HFFc6 (cell line): ENCODE results near the gene STXBP1. TPM values are rescaled to one million over a fixed set of nuclear protein-coding genes. Genes with fewer than 3 reads are reported as not detected.

Source experiments
- DNase-seq: peaks from one replicate; pipeline ENCODE4 v3.0.0-alpha.2; 2018
- H3K27ac Mint-ChIP-seq: 2 replicates; pipeline ENCODE4 v1.8.0; 2020; ENCODE audit warnings: mild to moderate bottlenecking, mixed read lengths
- H3K27me3 Mint-ChIP-seq: 2 replicates; pipeline ENCODE4 v1.8.0; 2021; ENCODE audit warnings: mild to moderate bottlenecking, moderate library complexity, mixed read lengths; ENCODE audit not compliant: insufficient read depth
- H3K36me3 Mint-ChIP-seq: 2 replicates; pipeline ENCODE4 v1.8.0; 2021; ENCODE audit warnings: low read depth, mixed read lengths
- H3K4me1 Mint-ChIP-seq: 2 replicates; pipeline ENCODE4 v1.8.0; 2020; ENCODE audit warnings: low read depth, mixed read lengths
- H3K4me3 Mint-ChIP-seq: 2 replicates; pipeline ENCODE4 v1.8.0; 2020; ENCODE audit warnings: mild to moderate bottlenecking, moderate library complexity, mixed read lengths
- H3K9me3 Mint-ChIP-seq: 2 replicates; pipeline ENCODE4 v1.8.0; 2020; ENCODE audit warnings: mild to moderate bottlenecking, mixed read lengths
- CTCF ChIP-seq: fragments of 200-600 bp; sonication (generic); IDR thresholded peaks from 2 replicates; pipeline ENCODE4 v1.5.0; 2021; ENCODE audit warnings: antibody characterized with exemption, mild to moderate bottlenecking
- total RNA-seq, 6 experiments: library from RNA; stranded (reverse); fragmentation: NEBNext Ultra II Directional; extraction: Animal tissue kit (Norgen Biotek cat#: 25700); gene quantifications; 2 replicates in 1 of 6; 3 replicates in 5 of 6; pipeline ENCODE4 v1.2.3, GENCODE V29; 2021

STXBP1 gene
- total RNA-seq, 6 experiments from 2014 or later = 61.9 to 90.7 (median 73.6) TPM

GRCh38 chr9:127693697-127694096 is 81.6 kb downstream of the STXBP1 start:
- Mint-ChIP-seq H3K36me3 (peaks cover 26% of the 10 kb centered on the region), H3K4me1 (peaks cover 22% of the 10 kb centered on the region), H3K27ac (0 out of 2 replicates have a peak overlapping the region, but pooled peaks have one; percentile 14), H3K9me3 (no peaks in the 10 kb centered on the region), H3K4me3 (no peak overlapping the region), H3K27me3 (no peaks in the 10 kb centered on the region; the same call in 1 of the 2 replicates)
- TF ChIP-seq CTCF = no peak
- no peak for DNase-seq

DNA sequence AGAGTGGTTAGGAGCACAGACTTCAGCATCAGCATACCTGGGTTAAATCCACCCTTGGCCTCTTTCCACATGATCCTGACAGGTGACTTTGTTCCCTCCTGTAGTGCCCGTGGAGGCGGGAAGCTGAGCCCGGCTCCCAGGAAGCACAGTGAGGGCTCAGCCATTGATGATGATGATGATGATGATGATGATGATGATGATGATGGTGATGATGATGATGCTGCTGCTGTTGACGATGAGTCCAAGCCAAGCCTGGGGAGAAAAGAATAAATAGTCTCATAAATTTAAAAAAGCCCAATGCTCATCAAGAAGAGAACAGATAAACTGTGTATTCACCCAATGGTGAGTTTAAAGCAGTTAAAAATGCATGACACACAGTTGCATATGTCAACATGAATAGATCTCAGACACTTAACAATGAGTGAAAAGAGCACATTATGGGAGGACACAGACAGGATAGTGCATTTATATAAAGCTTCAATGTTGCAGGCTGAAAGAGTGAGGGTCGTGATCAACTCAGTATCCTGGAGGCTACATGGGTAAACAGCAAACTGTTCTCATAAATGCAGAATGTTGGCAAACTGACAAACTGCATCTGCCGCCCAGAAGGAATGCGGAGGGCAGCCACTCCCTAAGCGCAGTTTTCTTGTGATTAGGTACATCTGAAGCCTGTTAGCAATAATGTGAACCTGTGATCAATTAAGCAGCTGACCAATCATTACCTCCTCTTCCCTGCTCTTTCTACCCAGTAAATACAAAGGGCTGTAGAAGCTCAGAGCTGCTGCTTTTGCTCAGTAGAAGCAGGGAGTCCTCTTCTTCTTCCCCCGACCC is 83.0 kb downstream of the STXBP1 start:
- Mint-ChIP-seq H3K4me1 (peaks cover 32% of the 10 kb centered on the region), H3K27me3 (no peaks in the 10 kb centered on the region; the same call in 1 of the 2 replicates), H3K9me3 (no peaks in the 10 kb centered on the region), H3K4me3 (peak overlapping the region; percentile 66), H3K36me3 (peaks cover 20% of the 10 kb centered on the region), H3K27ac (peak overlapping the region; percentile 70)
- peak; percentile 34 for DNase-seq
- no peak for TF ChIP-seq CTCF

- no peak for DNase-seq
- Mint-ChIP-seq H3K27me3 (no peaks in the 10 kb centered on the region; the same call in 1 of the 2 replicates), H3K27ac (no peak overlapping the region), H3K4me3 (no peak overlapping the region), H3K9me3 (no peaks in the 10 kb centered on the region), H3K4me1 (peaks cover 35% of the 10 kb centered on the region), H3K36me3 (peaks cover 7% of the 10 kb centered on the region; the same call in 1 of the 2 replicates)
- TF ChIP-seq CTCF = no peak
Measured at GRCh38 chr9:127697575-127697974, 85.5 kb downstream of the STXBP1 start.

DNA sequence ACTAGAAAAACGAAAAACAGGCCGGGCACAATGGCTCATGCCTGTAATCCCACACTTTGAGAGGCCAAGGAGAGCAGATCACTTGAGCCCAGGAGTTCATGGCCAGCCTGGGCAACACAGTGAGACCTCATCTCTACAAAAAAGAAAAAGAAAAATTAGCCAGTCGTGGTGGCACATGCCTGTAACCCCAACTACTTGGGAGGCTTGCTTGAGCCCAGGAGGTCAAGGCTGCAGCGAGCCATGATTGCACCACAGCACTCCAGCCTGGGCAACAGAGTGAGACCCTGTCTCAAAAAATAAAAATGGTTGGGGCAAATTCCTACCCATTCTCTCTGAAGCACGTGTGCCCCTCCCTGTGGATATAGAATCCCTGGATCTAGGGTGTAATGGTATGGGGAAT is 86.3 kb downstream of the STXBP1 start:
- Mint-ChIP-seq H3K4me3 (no peak overlapping the region), H3K27me3 (no peaks in the 10 kb centered on the region; the same call in none of the 2 replicates), H3K36me3 (peaks cover 5% of the 10 kb centered on the region; the same call in 1 of the 2 replicates), H3K9me3 (no peaks in the 10 kb centered on the region), H3K4me1 (peaks cover 35% of the 10 kb centered on the region), H3K27ac (no peak overlapping the region; the same call in 1 of the 2 replicates)
- DNase-seq = no peak
- no peak for TF ChIP-seq CTCF

GRCh38 chr9:127698985-127699670 is 87.1 kb downstream of the STXBP1 start:
- TF ChIP-seq CTCF = no peak
- Mint-ChIP-seq H3K9me3 (no peaks in the 10 kb centered on the region), H3K36me3 (no peaks in the 10 kb centered on the region), H3K4me1 (peaks cover 35% of the 10 kb centered on the region), H3K27ac (peak overlapping the region; percentile 74; the same call in 1 of the 2 replicates), H3K4me3 (peak overlapping the region; percentile 65; the same call in 1 of the 2 replicates), H3K27me3 (no peaks in the 10 kb centered on the region; the same call in none of the 2 replicates)
- peak; percentile 44 for DNase-seq
